Measurements from ENCODE around the gene CETP. TPM values are rescaled to one million over a fixed set of nuclear protein-coding genes. Genes with fewer than 3 reads are reported as not detected.

Gene CETP
- polyA plus RNA-seq, 4 donors: 0.34 to 1.6 (median 1.6) TPM; not detected in 1

GRCh38 chr16:57007050-57007449 lies 45.3 kb downstream of the CETP start:
- Histone ChIP-seq H3K27ac (ENCODE audit: low read depth in 1 of 3, low read length in 2 of 3) (no peak overlapping the region), H3K9me3 (ENCODE audit: control insufficient read depth in 2 of 2, insufficient read depth in 1 of 2, low read depth in 1 of 2, low read length in 1 of 2) (no peaks in the 10 kb centered on the region), H3K36me3 (ENCODE audit: control insufficient read depth in 3 of 3, insufficient read depth in 2 of 3, low read depth in 1 of 3, low read length in 3 of 3) (peaks cover 0 to 4% (median 0%) of the 10 kb centered on the region in 3 donors), H3K27me3 (ENCODE audit: control insufficient read depth in 3 of 3, insufficient read depth in 3 of 3, low read length in 3 of 3) (no peaks in the 10 kb centered on the region), H3K4me1 (ENCODE audit: control insufficient read depth in 3 of 3, insufficient read depth in 2 of 3, low read depth in 1 of 3, low read length in 2 of 3) (no peaks in the 10 kb centered on the region), H3K4me3 (ENCODE audit: low read depth in 1 of 3, low read length in 3 of 3) (no peak overlapping the region)
- WGBS, 3 donors: 65 to 91% (median 67%) methylated on average over 5 of the region's 5 CpGs
- FAIRE-seq: no peak
- no peak for DNase-seq

DNA sequence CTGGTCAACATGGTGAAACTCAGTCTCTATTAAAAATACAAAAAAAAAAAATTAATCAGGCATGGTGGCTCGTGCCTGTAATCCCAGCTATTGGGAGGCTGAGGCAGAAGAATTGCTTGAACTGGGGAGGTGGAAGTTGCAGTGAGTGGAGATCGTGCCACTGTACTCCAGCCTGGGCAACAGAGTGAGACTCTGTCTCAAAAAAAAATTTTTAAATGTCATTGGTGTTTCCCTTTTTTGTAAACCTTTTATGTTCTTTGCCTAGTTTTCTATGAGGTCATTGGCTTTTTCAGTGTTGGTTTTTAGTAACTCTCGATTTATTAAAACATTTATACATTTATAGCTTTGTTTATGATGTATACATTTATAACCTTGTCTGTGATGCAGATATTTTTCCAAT lies 45.8 kb downstream of the CETP start:
- Histone ChIP-seq H3K27ac (ENCODE audit: low read depth in 1 of 3, low read length in 2 of 3) (no peak overlapping the region), H3K4me1 (ENCODE audit: control insufficient read depth in 3 of 3, insufficient read depth in 2 of 3, low read depth in 1 of 3, low read length in 2 of 3) (no peaks in the 10 kb centered on the region), H3K4me3 (ENCODE audit: low read depth in 1 of 3, low read length in 3 of 3) (no peak overlapping the region), H3K36me3 (ENCODE audit: control insufficient read depth in 3 of 3, insufficient read depth in 2 of 3, low read depth in 1 of 3, low read length in 3 of 3) (peaks cover 0 to 4% (median 0%) of the 10 kb centered on the region in 3 donors), H3K9me3 (ENCODE audit: control insufficient read depth in 2 of 2, insufficient read depth in 1 of 2, low read depth in 1 of 2, low read length in 1 of 2) (no peaks in the 10 kb centered on the region), H3K27me3 (ENCODE audit: control insufficient read depth in 3 of 3, insufficient read depth in 3 of 3, low read length in 3 of 3) (no peaks in the 10 kb centered on the region)
- no peak for DNase-seq
- 79 to 84% (median 84%) methylated on average over 3 of the region's 3 CpGs for WGBS, 3 donors
- FAIRE-seq: no peak

- H3K27me3 ChIP-seq (ENCODE audit: control insufficient read depth in 3 of 3, insufficient read depth in 3 of 3, low read length in 3 of 3): no peaks in the 10 kb centered on the region
- DNase-seq (no peak), FAIRE-seq (no peak)
- no peak overlapping the region for H3K4me3 ChIP-seq (ENCODE audit: low read depth in 1 of 3, low read length in 3 of 3)
- H3K27ac ChIP-seq (ENCODE audit: low read depth in 1 of 3, low read length in 2 of 3): no peak overlapping the region
- 90 to 98% (median 91%) methylated on average over 1 of the region's 1 CpG for WGBS, 3 donors
- H3K36me3 ChIP-seq (ENCODE audit: control insufficient read depth in 3 of 3, insufficient read depth in 2 of 3, low read depth in 1 of 3, low read length in 3 of 3): peaks cover 0 to 4% (median 0%) of the 10 kb centered on the region in 3 donors
- H3K4me1 ChIP-seq (ENCODE audit: control insufficient read depth in 3 of 3, insufficient read depth in 2 of 3, low read depth in 1 of 3, low read length in 2 of 3): no peaks in the 10 kb centered on the region
- no peaks in the 10 kb centered on the region for H3K9me3 ChIP-seq (ENCODE audit: control insufficient read depth in 2 of 2, insufficient read depth in 1 of 2, low read depth in 1 of 2, low read length in 1 of 2)
These were observed 46.7 kb downstream of the CETP start for GRCh38 chr16:57008440-57008839.

GRCh38 chr16:57009643-57010170 lies 48.0 kb downstream of the CETP start:
- no peak for FAIRE-seq
- no peak for DNase-seq
- 88 to 95% (median 89%) methylated on average over 2 of the region's 2 CpGs for WGBS, 3 donors

GRCh38 chr16:57012353-57012752 lies 50.6 kb downstream of the CETP start:
- Histone ChIP-seq H3K4me1 (ENCODE audit: control insufficient read depth in 3 of 3, insufficient read depth in 2 of 3, low read depth in 1 of 3, low read length in 2 of 3) (no peaks in the 10 kb centered on the region), H3K27me3 (ENCODE audit: control insufficient read depth in 3 of 3, insufficient read depth in 3 of 3, low read length in 3 of 3) (no peaks in the 10 kb centered on the region), H3K9me3 (ENCODE audit: control insufficient read depth in 2 of 2, insufficient read depth in 1 of 2, low read depth in 1 of 2, low read length in 1 of 2) (no peaks in the 10 kb centered on the region), H3K36me3 (ENCODE audit: control insufficient read depth in 3 of 3, insufficient read depth in 2 of 3, low read depth in 1 of 3, low read length in 3 of 3) (peaks cover 0 to 3% (median 0%) of the 10 kb centered on the region in 3 donors), H3K4me3 (ENCODE audit: low read depth in 1 of 3, low read length in 3 of 3) (no peak overlapping the region), H3K27ac (ENCODE audit: low read depth in 1 of 3, low read length in 2 of 3) (no peak overlapping the region)
- no peak for FAIRE-seq
- WGBS, 3 donors: 94 to 98% (median 95%) methylated on average over 13 of the region's 13 CpGs
- DNase-seq: no peak

More at GRCh38 chr16:57009643-57010170, 48.0 kb downstream of the CETP start:
- H3K36me3 ChIP-seq (ENCODE audit: control insufficient read depth in 3 of 3, insufficient read depth in 2 of 3, low read depth in 1 of 3, low read length in 3 of 3): peaks cover 0 to 1% (median 0%) of the 10 kb centered on the region in 3 donors
- peak overlapping the region in 1 of 3 donors; percentile 38 for H3K27ac ChIP-seq (ENCODE audit: low read depth in 1 of 3, low read length in 2 of 3)
- H3K4me3 ChIP-seq (ENCODE audit: low read depth in 1 of 3, low read length in 3 of 3): no peak overlapping the region
- H3K9me3 ChIP-seq (ENCODE audit: control insufficient read depth in 2 of 2, insufficient read depth in 1 of 2, low read depth in 1 of 2, low read length in 1 of 2): no peaks in the 10 kb centered on the region
- no peaks in the 10 kb centered on the region for H3K27me3 ChIP-seq (ENCODE audit: control insufficient read depth in 3 of 3, insufficient read depth in 3 of 3, low read length in 3 of 3)
- no peaks in the 10 kb centered on the region for H3K4me1 ChIP-seq (ENCODE audit: control insufficient read depth in 3 of 3, insufficient read depth in 2 of 3, low read depth in 1 of 3, low read length in 2 of 3)

- Histone ChIP-seq H3K27ac (ENCODE audit: low read depth in 1 of 3, low read length in 2 of 3) (peak overlapping the region in 1 of 3 donors; percentile 34), H3K9me3 (ENCODE audit: control insufficient read depth in 2 of 2, insufficient read depth in 1 of 2, low read depth in 1 of 2, low read length in 1 of 2) (no peaks in the 10 kb centered on the region), H3K27me3 (ENCODE audit: control insufficient read depth in 3 of 3, insufficient read depth in 3 of 3, low read length in 3 of 3) (no peaks in the 10 kb centered on the region), H3K4me1 (ENCODE audit: control insufficient read depth in 3 of 3, insufficient read depth in 2 of 3, low read depth in 1 of 3, low read length in 2 of 3) (no peaks in the 10 kb centered on the region), H3K36me3 (ENCODE audit: control insufficient read depth in 3 of 3, insufficient read depth in 2 of 3, low read depth in 1 of 3, low read length in 3 of 3) (peaks cover 0 to 7% (median 2%) of the 10 kb centered on the region in 3 donors), H3K4me3 (ENCODE audit: low read depth in 1 of 3, low read length in 3 of 3) (no peak overlapping the region)
- 77 to 88% (median 78%) methylated on average over 2 of the region's 2 CpGs for WGBS, 3 donors
- DNase-seq: no peak
- no peak for FAIRE-seq
These were observed 51.5 kb downstream of the CETP start for GRCh38 chr16:57013229-57013628.

DNA sequence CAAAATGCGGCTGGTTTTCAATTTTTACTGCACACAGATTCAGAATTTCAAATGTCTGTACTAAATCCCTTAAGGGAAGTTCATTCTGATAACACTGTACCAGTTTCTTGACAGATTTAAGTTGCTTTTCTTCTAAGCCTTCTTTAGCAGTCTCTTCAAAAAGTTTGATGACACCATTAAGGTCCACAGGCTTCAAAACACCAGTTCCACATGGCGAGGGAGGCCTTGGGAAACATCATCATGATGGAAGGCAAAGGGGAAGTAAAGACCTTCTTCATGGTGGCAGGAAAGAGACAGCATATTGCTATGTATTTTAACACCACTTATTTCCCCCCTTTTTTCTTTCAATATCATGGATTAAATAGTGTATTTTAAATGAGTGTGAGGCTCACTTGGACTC lies 52.2 kb downstream of the CETP start:
- DNase-seq (no peak), FAIRE-seq (no peak)
- Histone ChIP-seq H3K36me3 (ENCODE audit: control insufficient read depth in 3 of 3, insufficient read depth in 2 of 3, low read depth in 1 of 3, low read length in 3 of 3) (peaks cover 0 to 7% (median 3%) of the 10 kb centered on the region in 3 donors), H3K27ac (ENCODE audit: low read depth in 1 of 3, low read length in 2 of 3) (peak overlapping the region in 2 of 3 donors; percentile 43 to 55), H3K9me3 (ENCODE audit: control insufficient read depth in 2 of 2, insufficient read depth in 1 of 2, low read depth in 1 of 2, low read length in 1 of 2) (no peaks in the 10 kb centered on the region), H3K4me1 (ENCODE audit: control insufficient read depth in 3 of 3, insufficient read depth in 2 of 3, low read depth in 1 of 3, low read length in 2 of 3) (no peaks in the 10 kb centered on the region), H3K27me3 (ENCODE audit: control insufficient read depth in 3 of 3, insufficient read depth in 3 of 3, low read length in 3 of 3) (no peaks in the 10 kb centered on the region), H3K4me3 (ENCODE audit: low read depth in 1 of 3, low read length in 3 of 3) (no peak overlapping the region)
- WGBS, 3 donors: 68 to 90% (median 86%) methylated on average over 2 of the region's 2 CpGs

- FAIRE-seq: no peak
- Histone ChIP-seq H3K4me1 (ENCODE audit: control insufficient read depth in 3 of 3, insufficient read depth in 2 of 3, low read depth in 1 of 3, low read length in 2 of 3) (no peaks in the 10 kb centered on the region), H3K9me3 (ENCODE audit: control insufficient read depth in 2 of 2, insufficient read depth in 1 of 2, low read depth in 1 of 2, low read length in 1 of 2) (no peaks in the 10 kb centered on the region), H3K27me3 (ENCODE audit: control insufficient read depth in 3 of 3, insufficient read depth in 3 of 3, low read length in 3 of 3) (no peaks in the 10 kb centered on the region), H3K27ac (ENCODE audit: low read depth in 1 of 3, low read length in 2 of 3) (no peak overlapping the region), H3K4me3 (ENCODE audit: low read depth in 1 of 3, low read length in 3 of 3) (no peak overlapping the region), H3K36me3 (ENCODE audit: control insufficient read depth in 3 of 3, insufficient read depth in 2 of 3, low read depth in 1 of 3, low read length in 3 of 3) (peaks cover 8 to 14% (median 9%) of the 10 kb centered on the region in 3 donors)
- WGBS, 3 donors: 91 to 97% (median 94%) methylated on average over 6 of the region's 6 CpGs
- no peak for DNase-seq
These were observed 54.6 kb downstream of the CETP start for GRCh38 chr16:57016301-57016700.

DNA sequence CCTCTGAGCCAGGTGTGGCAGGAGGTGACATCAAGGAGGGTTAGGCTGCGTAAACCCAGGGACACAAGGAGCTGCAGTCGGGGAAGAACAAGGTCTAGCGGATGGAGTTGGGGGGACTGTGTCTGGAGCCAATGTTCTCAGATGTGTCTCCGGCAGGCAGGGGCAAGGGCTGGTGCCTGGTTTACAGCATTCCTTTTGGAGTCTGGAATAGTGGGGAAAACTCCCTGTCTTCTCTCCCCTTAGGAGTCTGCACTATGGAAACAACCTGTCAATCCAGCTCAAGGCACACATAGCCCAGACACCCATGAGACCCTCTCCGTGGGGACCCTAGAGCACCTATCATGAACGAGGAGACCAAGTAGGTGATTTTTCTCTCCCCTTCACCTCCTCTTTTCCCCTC lies 55.1 kb downstream of the CETP start:
- Histone ChIP-seq H3K9me3 (ENCODE audit: control insufficient read depth in 2 of 2, insufficient read depth in 1 of 2, low read depth in 1 of 2, low read length in 1 of 2) (no peaks in the 10 kb centered on the region), H3K4me1 (ENCODE audit: control insufficient read depth in 3 of 3, insufficient read depth in 2 of 3, low read depth in 1 of 3, low read length in 2 of 3) (no peaks in the 10 kb centered on the region), H3K27ac (ENCODE audit: low read depth in 1 of 3, low read length in 2 of 3) (no peak overlapping the region), H3K27me3 (ENCODE audit: control insufficient read depth in 3 of 3, insufficient read depth in 3 of 3, low read length in 3 of 3) (no peaks in the 10 kb centered on the region), H3K4me3 (ENCODE audit: low read depth in 1 of 3, low read length in 3 of 3) (no peak overlapping the region), H3K36me3 (ENCODE audit: control insufficient read depth in 3 of 3, insufficient read depth in 2 of 3, low read depth in 1 of 3, low read length in 3 of 3) (peaks cover 8 to 19% (median 14%) of the 10 kb centered on the region in 3 donors)
- 89 to 97% (median 96%) methylated on average over 6 of the region's 6 CpGs for WGBS, 3 donors
- no peak for DNase-seq
- no peak for FAIRE-seq

Measured in small intestine (tissue), 7 donors.